CD4-positive, alpha-beta T cell (primary cell): ENCODE measurements around the gene CDKAL1. TPM values are rescaled to one million over a fixed set of nuclear protein-coding genes. Genes with fewer than 3 reads are reported as not detected.

Source experiments
- ATAC-seq: fragments of 200-7000 bp; cut with Tn5 transposase; one replicate; pipeline ENCODE4 v1.10.0; 2022; ENCODE audit warnings: mild to moderate bottlenecking; ENCODE audit not compliant: poor library complexity
- CTCF ChIA-PET: fragments of 350-600 bp; sonication (Branson Sonifier 250); formaldehyde crosslinking; loops from one replicate; lab custom pipeline; 2021; ENCODE audit warnings: antibody characterized with exemption, inconsistent platforms; lab: Charles Lee
- POLR2A ChIA-PET: fragments of 350-600 bp; sonication (Branson Sonifier 250); formaldehyde crosslinking; loops from one replicate; lab custom pipeline; 2021; ENCODE audit warnings: antibody characterized with exemption, inconsistent platforms; lab: Charles Lee
- DNase-seq, 14 experiments: peaks; one replicate each; pipeline ENCODE4 v3.0.0-alpha.2; 2013 to 2020; ENCODE audit warnings: mixed read lengths in 2 of 14
- H3K27ac ChIP-seq, 2 donors: one replicate each; pipeline versions ENCODE4 v1.5.1 to v1.7.0; 2013; ENCODE audit warnings: low read length in 2 of 2, low read depth in 1 of 2, mild to moderate bottlenecking in 1 of 2
- H3K27me3 ChIP-seq, 2 experiments: 1 replicate in 1 of 2; 2 replicates in 1 of 2; pipeline versions ENCODE4 v1.6.1 to v1.7.0; 2013; ENCODE audit warnings: low read length in 2 of 2, control low read depth in 1 of 2, mild to moderate bottlenecking in 1 of 2, moderate library complexity in 1 of 2; ENCODE audit not compliant: insufficient read depth in 2 of 2, control insufficient read depth in 1 of 2
- H3K36me3 ChIP-seq: one replicate; pipeline ENCODE4 v1.6.1; 2013; ENCODE audit warnings: low read length, control low read depth; ENCODE audit not compliant: insufficient read depth
- H3K4me1 ChIP-seq: one replicate; pipeline ENCODE4 v1.6.1; 2013; ENCODE audit warnings: low read length, control low read depth; ENCODE audit not compliant: insufficient read depth
- H3K4me3 ChIP-seq: one replicate; pipeline ENCODE4 v1.5.1; 2013; ENCODE audit warnings: mild to moderate bottlenecking, low read length, moderate library complexity
- H3K9me3 ChIP-seq, 2 experiments: 1 replicate in 1 of 2; 2 replicates in 1 of 2; pipeline versions ENCODE4 v1.6.1 to v1.7.0; 2013; ENCODE audit warnings: low read length in 2 of 2, mild to moderate bottlenecking in 2 of 2, control low read depth in 1 of 2, moderate library complexity in 1 of 2; ENCODE audit not compliant: control insufficient read depth in 1 of 2, insufficient read depth in 1 of 2
- H3K27ac Mint-ChIP-seq: one replicate; pipeline ENCODE4 v1.8.0; 2020; ENCODE audit warnings: mixed read lengths
- H3K27me3 Mint-ChIP-seq: one replicate; pipeline ENCODE4 v1.8.0; 2021; ENCODE audit warnings: mixed read lengths
- H3K36me3 Mint-ChIP-seq: one replicate; pipeline ENCODE4 v1.8.0; 2021; ENCODE audit warnings: low read depth, mixed read lengths
- H3K4me1 Mint-ChIP-seq: one replicate; pipeline ENCODE4 v1.8.0; 2021; ENCODE audit warnings: low read depth, mixed read lengths
- H3K4me3 Mint-ChIP-seq: one replicate; pipeline ENCODE4 v1.8.0; 2020; ENCODE audit warnings: mild to moderate bottlenecking, mixed read lengths
- H3K9me3 Mint-ChIP-seq: one replicate; pipeline ENCODE4 v1.8.0; 2020; ENCODE audit warnings: mixed read lengths
- intact Hi-C, 2 experiments: fragments of 100-400 bp; cut with DNase I in 1 of 2; cut with micrococcal nuclease in 1 of 2; formaldehyde crosslinking; loops; one replicate each; pipeline versions ENCODE4 v1.15.1 to v1.9.0; 2023 to 2025; cut with DNase I, micrococcal nuclease
- total RNA-seq, 174 experiments: library from RNA in 2 of 174; stranded (reverse) in 2 of 174; gene quantifications; one replicate each; pipeline ENCODE4 v1.2.3 and lab custom pipeline; 2021 to 2026
- TF ChIP-seq, protein P1 (sequence below): fragments of 200-600 bp; IDR thresholded peaks from one replicate; pipeline ENCODE4 v1.8.0; 2022; ENCODE audit warnings: antibody characterized with exemption, mild to moderate bottlenecking

CDKAL1 gene
- total RNA-seq, 2 experiments from 2014 or later: 21.3 to 23.9 TPM

DNA sequence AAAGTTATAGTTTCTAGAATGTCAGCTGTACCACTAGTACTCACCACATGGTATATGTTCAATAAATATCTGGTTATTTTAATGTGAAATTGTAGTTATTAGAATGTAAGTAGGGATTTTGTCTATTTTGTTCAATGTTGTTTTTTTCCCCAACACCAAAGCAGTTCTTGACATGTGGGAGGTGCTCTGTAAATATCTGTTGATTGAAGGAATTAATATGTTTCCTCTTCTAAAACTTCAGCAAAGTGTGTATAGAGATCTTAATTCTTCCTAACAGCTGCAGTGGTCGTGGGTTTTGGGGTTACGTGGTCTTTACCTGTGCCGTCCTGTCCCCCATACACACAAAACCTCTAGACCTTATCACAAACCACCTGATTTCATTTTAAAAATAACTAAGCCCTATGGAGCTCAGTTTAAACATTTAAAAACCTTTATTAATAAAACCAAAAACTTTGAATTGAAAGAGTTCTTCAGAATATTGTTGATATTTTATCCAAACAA, 587.4 kb downstream of the CDKAL1 start:
- POLR2A ChIA-PET: no interaction called here
- CTCF ChIA-PET: no interaction called here
- H3K36me3 ChIP-seq: no peaks in the 10 kb centered on the region
- H3K27me3 Mint-ChIP-seq: no peaks in the 10 kb centered on the region
- TF ChIP-seq, protein P1, sequence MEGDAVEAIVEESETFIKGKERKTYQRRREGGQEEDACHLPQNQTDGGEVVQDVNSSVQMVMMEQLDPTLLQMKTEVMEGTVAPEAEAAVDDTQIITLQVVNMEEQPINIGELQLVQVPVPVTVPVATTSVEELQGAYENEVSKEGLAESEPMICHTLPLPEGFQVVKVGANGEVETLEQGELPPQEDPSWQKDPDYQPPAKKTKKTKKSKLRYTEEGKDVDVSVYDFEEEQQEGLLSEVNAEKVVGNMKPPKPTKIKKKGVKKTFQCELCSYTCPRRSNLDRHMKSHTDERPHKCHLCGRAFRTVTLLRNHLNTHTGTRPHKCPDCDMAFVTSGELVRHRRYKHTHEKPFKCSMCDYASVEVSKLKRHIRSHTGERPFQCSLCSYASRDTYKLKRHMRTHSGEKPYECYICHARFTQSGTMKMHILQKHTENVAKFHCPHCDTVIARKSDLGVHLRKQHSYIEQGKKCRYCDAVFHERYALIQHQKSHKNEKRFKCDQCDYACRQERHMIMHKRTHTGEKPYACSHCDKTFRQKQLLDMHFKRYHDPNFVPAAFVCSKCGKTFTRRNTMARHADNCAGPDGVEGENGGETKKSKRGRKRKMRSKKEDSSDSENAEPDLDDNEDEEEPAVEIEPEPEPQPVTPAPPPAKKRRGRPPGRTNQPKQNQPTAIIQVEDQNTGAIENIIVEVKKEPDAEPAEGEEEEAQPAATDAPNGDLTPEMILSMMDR: no peak
- no peaks in the 10 kb centered on the region for H3K9me3 Mint-ChIP-seq
- ATAC-seq (no peak), DNase-seq (no peak)
- no peaks in the 10 kb centered on the region for H3K9me3 ChIP-seq
- no peaks in the 10 kb centered on the region for H3K4me1 Mint-ChIP-seq
- H3K4me3 ChIP-seq: no peak overlapping the region
- H3K4me1 ChIP-seq: no peaks in the 10 kb centered on the region
- no peak overlapping the region for H3K27ac Mint-ChIP-seq
- H3K27ac ChIP-seq: no peak overlapping the region
- H3K36me3 Mint-ChIP-seq: peaks cover 27% of the 10 kb centered on the region
- H3K4me3 Mint-ChIP-seq: no peak overlapping the region
- H3K27me3 ChIP-seq: no peaks in the 10 kb centered on the region
- intact Hi-C loops: no loop called here

DNA sequence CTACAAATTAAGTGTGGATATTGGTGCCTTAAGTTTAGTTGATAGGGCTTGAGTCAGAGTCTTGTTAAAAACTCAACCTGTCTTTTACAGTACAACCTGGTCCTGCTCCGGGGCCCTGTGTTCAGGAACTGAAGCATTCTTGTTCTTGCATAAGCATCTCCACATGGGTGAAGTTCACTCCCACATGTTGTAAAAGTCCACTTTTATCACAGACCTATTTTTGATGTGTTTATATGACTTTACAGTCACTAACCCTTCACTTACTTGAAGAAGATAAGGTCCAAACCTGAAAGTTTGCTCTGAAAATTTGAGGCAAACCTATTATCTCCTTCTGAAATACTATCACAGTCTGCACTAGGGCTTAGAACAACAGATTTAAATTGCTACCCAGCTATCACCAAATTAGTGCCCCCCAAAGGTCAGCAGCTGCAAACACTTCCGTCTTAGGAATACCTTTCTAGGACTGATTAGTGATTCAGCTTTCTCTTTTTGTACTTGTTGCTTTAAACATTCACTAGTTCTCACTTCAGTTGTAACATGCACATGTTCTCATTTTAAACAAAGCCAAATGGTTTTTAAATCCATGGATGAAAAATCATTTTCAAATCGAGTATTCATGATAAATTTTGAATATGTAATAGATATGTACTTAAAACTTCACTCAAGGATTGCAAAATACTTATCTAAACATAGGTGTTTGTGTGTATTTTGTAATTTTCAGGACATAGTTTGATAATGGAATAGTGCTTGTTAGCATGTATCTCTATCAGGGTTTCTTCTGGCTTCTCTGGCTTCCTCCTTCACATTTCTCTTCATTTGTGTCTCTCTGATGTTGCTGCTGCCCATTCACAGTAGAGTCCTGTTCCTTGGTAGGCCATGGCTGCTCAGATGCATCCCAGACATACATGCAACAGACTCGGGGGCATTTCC, 589.5 kb downstream of the CDKAL1 start:
- Histone ChIP-seq H3K27ac (no peak overlapping the region), H3K4me3 (no peak overlapping the region), H3K36me3 (no peaks in the 10 kb centered on the region), H3K4me1 (no peaks in the 10 kb centered on the region), H3K9me3 (no peaks in the 10 kb centered on the region), H3K27me3 (no peaks in the 10 kb centered on the region)
- CTCF ChIA-PET: no interaction called here
- H3K27me3 Mint-ChIP-seq: no peaks in the 10 kb centered on the region
- peaks cover 24% of the 10 kb centered on the region for H3K36me3 Mint-ChIP-seq
- no peak for ATAC-seq
- TF ChIP-seq, protein P1: no peak
- no peaks in the 10 kb centered on the region for H3K9me3 Mint-ChIP-seq
- no peak overlapping the region for H3K27ac Mint-ChIP-seq
- no peak for DNase-seq
- no peak overlapping the region for H3K4me3 Mint-ChIP-seq
- intact Hi-C loops: no loop called here
- no peaks in the 10 kb centered on the region for H3K4me1 Mint-ChIP-seq
- POLR2A ChIA-PET: no interaction called here

DNA sequence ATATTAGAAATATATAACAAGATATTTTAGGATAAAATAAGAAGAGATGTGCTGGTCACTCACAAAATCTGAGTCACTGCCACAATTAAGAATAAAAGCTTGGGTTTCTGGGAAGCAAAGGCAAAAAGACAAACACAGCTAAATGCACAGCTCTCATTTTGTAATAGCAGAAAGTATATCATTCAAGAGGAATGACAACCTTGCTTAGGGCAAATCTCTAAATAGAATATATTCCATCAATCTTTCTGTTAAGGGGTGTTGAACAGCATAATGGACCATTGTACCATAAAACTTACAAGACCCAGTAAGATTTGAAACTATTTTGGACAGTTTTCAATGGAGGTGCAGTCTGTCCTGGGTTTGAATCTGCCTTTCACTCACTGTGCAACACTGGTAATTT, 594.3 kb downstream of the CDKAL1 start:
- Mint-ChIP-seq H3K4me1 (no peaks in the 10 kb centered on the region), H3K27me3 (no peaks in the 10 kb centered on the region), H3K4me3 (no peak overlapping the region), H3K27ac (no peak overlapping the region), H3K9me3 (no peaks in the 10 kb centered on the region), H3K36me3 (peaks cover 22% of the 10 kb centered on the region)
- intact Hi-C loops: no loop called here
- ChIA-PET CTCF (no interaction called here), POLR2A (no interaction called here)
- Histone ChIP-seq H3K9me3 (no peaks in the 10 kb centered on the region), H3K27me3 (no peaks in the 10 kb centered on the region), H3K36me3 (no peaks in the 10 kb centered on the region), H3K4me1 (no peaks in the 10 kb centered on the region), H3K27ac (no peak overlapping the region), H3K4me3 (no peak overlapping the region)
- ATAC-seq (no peak), DNase-seq (no peak)
- TF ChIP-seq, protein P1: no peak
